GM21717 (cell line): Measurements from ENCODE around the gene DOCK3.
"Not testable (repeated sequence)": the region's sequence is repeated elsewhere in the genome, so short reads cannot be mapped to it uniquely, and the experiment has no call there.

Source experiments
- ATAC-seq: cut with Tn5 transposase; IDR thresholded peaks from one replicate; pipeline ENCODE4 v1.9.1; 2021; ENCODE audit warnings: mild to moderate bottlenecking, moderate library complexity; ENCODE audit not compliant: unreplicated experiment

DOCK3 gene

GRCh38 chr3:50786631-50787030 is 111.9 kb downstream of the DOCK3 start:
- ATAC-seq, result no peak

GRCh38 chr3:50790894-50791293 is 116.2 kb downstream of the DOCK3 start:
- not testable (repeated sequence) for ATAC-seq

- no peak for ATAC-seq
Measured at GRCh38 chr3:50792568-50792967, 117.8 kb downstream of the DOCK3 start.

- not testable (repeated sequence) for ATAC-seq
Measured at GRCh38 chr3:50803805-50804204, 129.1 kb downstream of the DOCK3 start.

DNA sequence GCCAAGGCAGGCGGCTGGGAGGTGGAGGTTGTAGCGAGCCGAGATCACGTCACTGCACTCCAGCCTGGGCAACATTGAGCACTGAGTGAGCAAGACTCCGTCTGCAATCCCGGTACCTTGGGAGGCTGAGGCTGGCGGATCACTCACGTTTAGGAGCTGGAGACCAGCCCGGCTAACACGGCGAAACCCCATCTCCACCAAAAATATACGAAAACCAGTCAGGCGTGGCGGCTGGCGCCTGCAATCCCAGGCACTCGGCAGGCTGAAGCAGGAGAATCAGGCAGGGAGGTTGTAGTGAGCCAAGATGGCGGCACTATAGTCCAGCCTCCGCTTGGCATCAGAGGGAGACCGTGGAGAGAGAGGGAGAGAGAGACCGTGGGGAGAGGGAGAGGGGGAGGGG is 129.6 kb downstream of the DOCK3 start:
- ATAC-seq, result not testable (repeated sequence)

DNA sequence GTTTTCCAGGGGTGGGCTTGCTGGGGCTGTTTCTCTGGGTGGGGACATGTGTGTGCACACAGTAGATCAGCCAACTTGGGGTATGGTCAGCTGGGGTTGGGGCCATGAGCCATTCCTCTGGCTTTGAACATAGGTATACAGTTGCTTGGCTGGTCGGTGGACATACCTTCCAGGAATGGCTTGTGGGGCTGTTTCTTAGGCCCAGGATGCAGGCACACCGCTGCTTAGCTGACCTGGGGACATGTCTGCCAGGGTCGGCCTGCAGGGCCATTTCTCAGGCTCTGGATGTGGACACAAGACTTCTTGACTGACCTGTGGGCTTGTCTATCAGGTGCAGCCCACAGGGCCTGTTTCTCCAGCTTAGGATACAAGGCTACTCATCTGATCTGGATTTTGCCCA is 130.6 kb downstream of the DOCK3 start:
- ATAC-seq, result no peak

DNA sequence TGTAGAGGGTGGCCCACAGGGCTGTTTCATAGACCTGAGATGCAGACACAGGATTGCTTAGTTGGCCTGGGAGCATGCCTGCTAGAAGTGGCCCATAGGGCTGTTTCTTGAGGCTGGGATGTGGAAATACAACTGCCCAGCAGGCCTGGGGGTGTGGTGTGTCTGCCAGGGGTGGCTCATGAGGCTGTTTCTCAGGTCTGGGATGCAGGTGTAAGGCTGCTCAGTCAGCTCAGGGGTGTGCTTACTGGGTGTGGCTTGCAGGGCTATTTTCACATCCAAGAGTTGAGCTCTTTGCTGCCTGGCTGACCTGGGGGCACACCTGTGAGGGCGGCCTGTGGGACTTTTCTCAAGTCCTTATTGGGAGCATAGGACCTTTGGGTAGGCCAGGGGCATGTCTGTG is 131.3 kb downstream of the DOCK3 start:
- no peak for ATAC-seq

GRCh38 chr3:50806806-50807205 is 132.1 kb downstream of the DOCK3 start:
- ATAC-seq, result no peak

GRCh38 chr3:50807266-50807665 is 132.5 kb downstream of the DOCK3 start:
- ATAC-seq, result no peak

DNA sequence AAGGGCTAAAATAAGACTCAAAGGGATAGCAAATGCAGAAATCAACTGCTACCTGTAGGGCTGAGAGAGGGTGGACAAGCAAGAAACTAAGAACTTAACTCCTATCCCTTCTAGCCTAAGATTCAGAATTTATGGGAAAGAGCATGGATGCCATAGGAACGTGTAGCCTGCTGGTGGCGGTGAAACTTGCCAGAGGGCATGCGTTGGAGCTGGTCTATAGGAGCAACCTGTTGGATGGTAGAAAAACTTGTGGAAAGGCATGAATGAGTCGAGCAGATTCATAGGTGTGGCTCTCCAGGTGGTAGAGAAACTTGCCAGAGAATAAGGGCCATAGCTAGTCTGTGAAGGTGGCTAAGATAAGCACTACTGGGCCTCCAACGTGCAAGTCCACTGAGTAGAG is 137.2 kb downstream of the DOCK3 start:
- no peak for ATAC-seq

- no peak for ATAC-seq
Measured at GRCh38 chr3:50815844-50816243, 141.1 kb downstream of the DOCK3 start.

- ATAC-seq, result no peak
Measured at GRCh38 chr3:50816894-50817293, 142.2 kb downstream of the DOCK3 start.

- ATAC-seq, result no peak
Measured at GRCh38 chr3:50817756-50818529, 143.2 kb downstream of the DOCK3 start.

- no peak for ATAC-seq
Measured at GRCh38 chr3:50819882-50820281, 145.2 kb downstream of the DOCK3 start.

- no peak for ATAC-seq
Measured at GRCh38 chr3:50825841-50826240, 151.1 kb downstream of the DOCK3 start.

DNA sequence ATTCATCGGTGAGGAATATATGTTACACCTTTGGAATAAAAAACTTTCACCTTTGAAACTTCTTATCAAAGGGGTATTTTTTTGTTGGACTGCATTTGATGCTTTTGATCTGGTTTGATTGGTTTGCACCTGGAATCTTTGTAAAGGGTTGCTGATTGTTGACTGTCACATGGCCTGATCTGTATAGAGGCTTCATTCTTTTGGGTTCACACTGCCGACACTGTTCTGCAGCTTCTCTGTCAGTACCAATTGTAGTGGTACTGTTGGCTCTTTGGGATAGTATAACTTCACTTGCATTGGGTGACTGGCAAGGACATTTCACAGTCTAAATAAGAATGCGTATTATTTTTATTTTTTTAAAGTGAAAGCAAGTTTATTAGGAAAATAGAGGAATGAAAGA is 155.7 kb downstream of the DOCK3 start:
- no peak for ATAC-seq

GRCh38 chr3:50831009-50831408 is 156.3 kb downstream of the DOCK3 start:
- not testable (repeated sequence) for ATAC-seq

- no peak for ATAC-seq
Measured at GRCh38 chr3:50840983-50841489, 166.3 kb downstream of the DOCK3 start.

- ATAC-seq, result no peak
Measured at GRCh38 chr3:50848308-50848707, 173.6 kb downstream of the DOCK3 start.

DNA sequence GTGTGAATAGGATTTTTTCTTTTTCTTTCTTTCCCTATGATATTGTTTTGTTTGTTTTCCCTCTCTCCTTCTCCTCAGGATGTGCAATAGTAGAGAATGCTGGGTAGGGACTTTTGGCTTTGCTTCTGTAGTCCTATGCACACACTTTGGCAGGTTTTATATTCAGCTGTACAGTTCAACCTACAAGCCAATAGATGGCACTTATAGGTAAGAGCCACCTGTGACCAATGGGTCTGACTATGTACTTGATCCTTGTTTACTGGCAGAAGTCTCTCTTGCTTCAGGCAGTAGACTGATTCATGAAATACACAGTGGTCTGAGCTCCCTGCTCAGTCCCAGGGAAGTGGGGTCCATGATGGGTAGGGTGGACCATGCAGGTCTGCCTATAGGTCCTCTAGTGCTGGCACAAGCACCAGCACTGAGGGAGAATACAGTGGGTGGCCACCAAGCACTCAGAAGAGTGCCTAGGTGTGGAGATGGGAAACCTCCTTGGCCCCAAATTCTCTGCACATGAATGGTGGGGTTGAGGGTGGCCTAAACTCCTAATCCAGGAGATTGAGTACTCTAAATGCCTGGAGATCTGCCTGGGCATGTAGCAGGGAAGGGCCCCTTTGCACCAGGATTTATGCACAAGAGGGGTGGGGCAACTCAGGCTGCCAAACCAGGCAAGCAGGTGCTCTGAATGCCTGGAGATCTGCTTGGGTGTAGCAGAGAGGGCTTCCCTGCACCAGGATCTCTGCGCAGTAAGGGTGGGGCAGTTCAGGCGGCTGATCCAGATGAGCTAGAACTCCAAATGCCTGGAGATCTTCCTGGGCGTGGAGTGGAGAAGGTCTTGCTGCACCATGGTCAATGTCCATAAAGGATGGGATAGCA is 176.1 kb downstream of the DOCK3 start:
- no peak for ATAC-seq

DNA sequence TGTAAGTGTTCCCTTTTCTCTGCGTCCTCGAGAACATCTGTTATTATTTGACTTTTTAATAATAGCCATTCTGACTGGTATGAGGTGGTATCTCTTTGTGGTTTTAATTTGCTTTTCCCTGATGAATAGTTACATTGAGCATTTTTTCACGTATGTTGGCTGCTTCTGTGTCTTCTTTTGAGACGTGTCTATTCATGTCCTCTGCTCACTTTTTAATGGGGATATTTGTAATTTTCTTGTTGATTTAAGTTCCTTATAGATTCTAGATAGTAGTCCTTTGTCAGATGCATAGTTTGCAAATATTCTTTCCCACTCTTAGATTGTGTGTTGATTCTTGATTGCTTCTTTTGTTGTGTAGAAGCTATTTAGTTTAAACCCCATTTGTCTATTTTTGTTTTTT is 179.2 kb downstream of the DOCK3 start:
- ATAC-seq, result no peak

GRCh38 chr3:50862221-50862620 is 187.5 kb downstream of the DOCK3 start:
- ATAC-seq, result no peak
